NCI-H1048 (cell line): ENCODE results near the gene PRRT2.

Source experiments
- DNase-seq: peaks from one replicate; lab custom pipeline; 2025; lab: John Stamatoyannopoulos, UW

The PRRT2 gene

DNA sequence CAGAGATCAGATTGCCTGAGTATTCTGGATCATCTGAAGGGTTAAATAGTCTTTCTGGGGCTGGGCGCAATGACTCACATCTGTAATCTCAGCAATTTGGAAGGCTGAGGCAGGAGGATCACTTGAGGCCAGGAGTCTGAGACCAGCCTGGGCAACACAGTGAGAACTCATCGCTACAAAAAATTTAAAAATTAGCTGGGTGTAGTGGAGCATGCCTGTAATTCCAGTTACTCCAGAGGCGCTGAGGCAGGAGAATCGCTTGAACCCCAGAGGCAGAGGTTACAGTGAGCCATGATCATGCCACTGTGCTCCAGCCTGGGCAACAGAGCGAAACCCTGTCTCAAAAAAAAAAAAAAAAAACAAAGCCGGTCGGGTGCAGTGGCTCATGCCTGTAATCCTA, 23.9 kb downstream of the PRRT2 start:
- DNase-seq = no peak

- no peak for DNase-seq
Measured at GRCh38 chr16:29836623-29837022, 24.6 kb downstream of the PRRT2 start.

DNA sequence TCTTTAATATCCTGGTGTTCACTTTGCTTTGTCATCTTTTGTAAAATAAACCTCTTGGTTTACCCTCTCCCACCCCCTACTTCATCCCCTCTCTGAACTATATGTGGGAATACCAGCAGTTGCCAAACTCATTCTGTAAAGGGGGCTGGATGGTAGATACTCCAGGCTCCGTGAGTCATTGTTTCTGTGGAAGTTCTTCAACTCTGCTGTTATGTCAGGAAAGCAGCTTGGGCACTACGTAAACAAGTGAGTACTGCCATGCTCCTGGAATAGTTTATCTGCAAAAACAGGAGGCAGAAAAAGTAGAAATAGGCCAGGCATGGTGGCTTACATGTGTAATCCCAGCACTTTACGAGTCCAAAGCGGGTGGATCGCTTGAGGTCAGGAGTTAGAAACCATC, 25.8 kb downstream of the PRRT2 start:
- no peak for DNase-seq

- no peak for DNase-seq
Measured at GRCh38 chr16:29839822-29840221, 27.8 kb downstream of the PRRT2 start.

GRCh38 chr16:29840240-29840639, 28.2 kb downstream of the PRRT2 start:
- DNase-seq = no peak

GRCh38 chr16:29841631-29842030, 29.6 kb downstream of the PRRT2 start:
- no peak for DNase-seq

DNA sequence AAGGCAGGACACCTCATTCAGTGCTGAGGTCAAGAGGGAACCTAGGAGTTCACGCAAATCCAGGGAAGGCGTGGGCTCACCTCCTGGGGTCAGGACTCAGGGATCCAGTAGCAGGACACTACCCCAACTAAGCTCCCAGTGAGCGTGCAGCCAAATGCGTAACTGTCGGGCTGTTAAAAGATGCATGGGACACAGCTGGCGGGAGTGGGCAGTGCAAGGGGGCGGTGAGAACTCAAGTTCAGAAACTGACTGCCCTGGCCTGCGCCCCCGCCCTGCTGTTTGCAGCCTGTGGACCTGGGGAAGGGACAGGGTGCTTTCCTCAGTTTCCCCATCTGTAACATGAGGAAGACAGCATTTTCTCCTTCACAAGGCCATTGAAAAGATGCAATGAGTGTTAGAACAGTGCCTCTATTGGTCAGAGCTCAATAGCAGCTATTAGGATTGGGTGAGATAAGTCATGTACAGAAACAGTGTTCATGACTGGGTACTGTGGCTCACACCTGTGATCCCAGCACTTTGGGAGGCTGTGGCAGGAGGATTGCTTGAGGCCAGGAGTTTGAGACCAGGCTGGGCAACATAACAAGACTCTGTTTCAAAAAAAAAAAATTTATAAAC, 30.8 kb downstream of the PRRT2 start:
- no peak for DNase-seq

DNA sequence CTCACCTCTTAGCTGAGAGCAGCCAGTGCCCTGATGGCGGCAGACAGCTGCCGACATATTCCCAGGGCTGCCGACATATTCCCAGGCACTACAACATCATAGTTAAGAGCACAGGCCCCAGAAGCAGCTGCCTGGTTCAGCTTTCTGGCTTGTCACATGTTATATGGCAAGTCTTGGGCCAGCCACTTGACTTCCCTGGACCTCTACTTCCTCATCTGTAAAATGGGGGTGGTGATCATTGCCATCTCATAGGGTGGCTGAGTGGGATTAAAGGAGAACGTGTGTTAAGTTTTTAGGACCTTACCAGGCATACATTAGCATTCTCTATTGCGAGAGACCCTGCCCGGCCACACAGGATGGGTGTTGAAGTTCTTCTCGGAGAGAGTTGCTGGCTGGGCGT, 31.9 kb downstream of the PRRT2 start:
- DNase-seq = no peak

DNA sequence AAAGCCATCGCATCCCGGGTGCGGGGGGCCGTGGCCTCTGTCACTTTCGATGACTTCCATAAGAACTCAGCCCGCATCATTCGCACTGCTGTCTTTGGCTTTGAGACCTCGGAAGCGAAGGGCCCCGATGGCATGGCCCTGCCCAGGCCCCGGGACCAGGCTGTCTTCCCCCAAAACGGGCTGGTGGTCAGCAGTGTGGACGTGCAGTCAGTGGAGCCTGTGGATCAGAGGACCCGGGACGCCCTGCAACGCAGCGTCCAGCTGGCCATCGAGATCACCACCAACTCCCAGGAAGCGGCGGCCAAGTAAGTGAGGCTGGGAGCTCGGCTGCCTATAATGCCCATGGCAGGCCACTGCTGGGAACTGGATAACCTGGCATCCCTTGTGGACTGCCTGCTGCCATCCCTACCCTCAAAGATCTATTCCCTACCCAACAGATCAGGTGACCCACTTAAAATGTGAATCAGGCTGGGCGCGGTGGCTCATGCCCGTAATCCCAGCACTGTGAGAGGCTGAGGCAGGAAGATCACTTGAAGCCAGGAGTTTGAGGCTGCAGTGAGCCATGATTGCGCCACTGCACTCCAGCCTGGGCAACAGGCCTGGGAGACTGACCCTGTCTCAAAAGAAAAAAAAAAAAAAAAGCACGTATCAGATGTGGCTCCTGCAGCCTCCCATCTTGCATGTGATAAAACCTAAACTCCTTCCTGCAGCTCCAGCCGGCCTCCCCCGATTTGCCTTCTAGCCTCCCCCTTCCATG, 32.8 kb downstream of the PRRT2 start:
- DNase-seq = no peak

- DNase-seq = no peak
Measured at GRCh38 chr16:29845656-29846055, 33.7 kb downstream of the PRRT2 start.

DNA sequence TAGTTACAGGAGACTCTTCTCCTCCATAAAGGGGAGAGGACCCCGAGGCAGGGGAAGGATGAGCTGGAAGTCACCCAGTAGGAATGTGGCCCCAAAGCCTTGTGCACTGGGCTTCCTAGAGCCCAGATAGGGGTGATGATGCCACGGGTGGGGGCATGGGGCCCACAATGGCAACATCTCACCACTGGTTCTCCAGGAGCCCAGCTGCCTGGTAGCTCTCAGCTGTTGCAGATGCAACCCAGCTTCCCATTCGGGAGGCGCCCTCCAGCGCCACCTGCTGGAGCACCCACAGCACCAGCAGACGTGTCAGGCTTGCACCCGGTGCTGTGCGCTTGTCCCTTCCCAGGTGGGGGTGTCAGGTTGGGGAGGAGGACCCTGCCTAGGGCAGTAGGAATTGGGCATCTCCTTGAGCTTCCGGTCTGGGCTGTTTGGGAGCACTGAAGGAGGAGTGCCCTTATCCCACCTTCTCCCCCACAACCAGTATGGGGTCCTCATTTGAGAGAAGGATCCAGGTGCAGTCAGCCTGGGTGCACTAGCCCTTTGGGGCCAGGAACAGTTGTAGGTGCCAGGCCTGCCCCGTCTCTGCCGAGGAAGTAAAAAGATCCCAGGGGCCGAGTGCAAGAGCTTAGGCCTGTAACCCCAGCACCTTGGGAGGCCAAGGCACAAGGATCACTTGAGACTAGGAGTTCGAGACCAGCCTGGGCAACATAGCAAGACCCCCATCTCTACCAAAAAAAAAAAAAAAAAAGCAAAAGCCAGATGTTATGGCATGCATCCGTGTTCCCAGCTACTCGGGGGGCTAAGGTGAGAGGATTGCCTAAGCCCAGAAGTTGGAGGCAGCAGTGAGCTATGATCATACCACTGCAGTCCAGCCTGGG, 36.7 kb downstream of the PRRT2 start:
- no peak for DNase-seq

GRCh38 chr16:29849505-29849904, 37.5 kb downstream of the PRRT2 start:
- no peak for DNase-seq

DNA sequence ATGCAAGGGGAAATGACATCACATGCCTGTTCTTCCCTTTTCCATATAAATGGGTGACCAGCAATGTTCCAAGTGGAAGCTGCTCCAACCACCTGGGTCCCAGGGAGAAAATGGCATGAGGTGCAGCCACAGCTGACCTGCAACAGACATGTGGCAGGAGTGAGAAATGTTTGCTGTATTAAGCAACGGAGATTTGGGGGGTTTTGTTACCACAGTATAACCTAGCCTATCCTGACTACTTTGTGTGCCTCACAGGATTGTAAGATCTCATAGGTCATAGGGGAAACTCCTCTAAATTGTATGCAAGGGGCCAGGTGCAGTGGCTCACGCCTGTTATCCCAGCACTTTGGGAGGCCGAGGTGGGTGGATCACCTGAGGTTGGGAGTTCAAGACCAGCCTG, 39.0 kb downstream of the PRRT2 start:
- DNase-seq = no peak

- no peak for DNase-seq
Measured at GRCh38 chr16:29852654-29853053, 40.7 kb downstream of the PRRT2 start.

DNA sequence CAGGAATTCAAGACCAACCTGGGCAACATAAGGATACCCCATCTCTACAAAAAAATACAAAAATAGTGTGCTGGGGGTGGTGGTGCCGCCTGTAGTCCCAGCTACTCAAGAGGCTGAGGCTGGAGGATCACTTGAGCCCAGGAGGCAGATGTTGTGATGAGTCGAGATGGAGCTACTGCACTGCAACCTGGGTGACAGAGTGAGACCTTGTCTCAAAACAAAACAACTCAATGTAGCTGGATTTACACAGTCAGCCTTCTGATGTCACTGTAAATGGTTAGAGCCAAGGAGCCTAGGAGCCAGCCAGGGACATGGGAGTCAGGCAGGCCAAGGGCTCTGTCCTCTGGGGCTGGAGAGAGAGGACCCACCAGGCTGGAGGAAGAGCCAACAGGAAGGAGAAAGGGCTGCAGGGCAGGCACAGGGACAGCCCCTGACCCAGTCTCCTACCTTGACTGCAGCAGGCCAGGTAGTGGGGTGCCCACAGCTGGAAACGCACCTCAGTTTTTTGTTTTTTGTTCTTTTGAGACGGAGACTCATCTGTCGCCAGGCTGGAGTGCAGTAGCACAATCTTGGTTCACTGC, 42.6 kb downstream of the PRRT2 start:
- DNase-seq = no peak

- no peak for DNase-seq
Measured at GRCh38 chr16:29857133-29857760, 45.3 kb downstream of the PRRT2 start.

GRCh38 chr16:29858149-29858849, 46.3 kb downstream of the PRRT2 start:
- DNase-seq = no peak

GRCh38 chr16:29858974-29859373, 47.0 kb downstream of the PRRT2 start:
- DNase-seq = no peak

DNA sequence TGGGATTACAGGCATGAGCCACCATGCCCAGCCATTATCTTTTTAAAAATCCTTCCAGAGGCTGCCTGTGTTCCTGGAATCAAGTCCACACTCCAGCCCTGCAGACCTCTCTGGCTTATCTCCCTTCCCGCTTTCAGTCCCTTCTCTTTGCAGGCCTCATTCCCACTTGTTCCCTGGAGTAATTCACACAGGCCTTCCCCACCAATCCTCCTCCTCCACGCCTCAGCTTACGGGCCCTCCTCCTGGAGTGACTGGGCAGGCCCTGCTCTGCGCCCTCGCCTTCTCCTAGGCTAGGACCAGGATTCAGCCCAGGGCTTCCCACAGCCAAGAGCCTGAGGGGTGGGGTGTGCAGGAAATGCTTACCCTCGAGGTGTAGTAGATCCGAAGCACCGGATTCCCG, 48.2 kb downstream of the PRRT2 start:
- no peak for DNase-seq

DNA sequence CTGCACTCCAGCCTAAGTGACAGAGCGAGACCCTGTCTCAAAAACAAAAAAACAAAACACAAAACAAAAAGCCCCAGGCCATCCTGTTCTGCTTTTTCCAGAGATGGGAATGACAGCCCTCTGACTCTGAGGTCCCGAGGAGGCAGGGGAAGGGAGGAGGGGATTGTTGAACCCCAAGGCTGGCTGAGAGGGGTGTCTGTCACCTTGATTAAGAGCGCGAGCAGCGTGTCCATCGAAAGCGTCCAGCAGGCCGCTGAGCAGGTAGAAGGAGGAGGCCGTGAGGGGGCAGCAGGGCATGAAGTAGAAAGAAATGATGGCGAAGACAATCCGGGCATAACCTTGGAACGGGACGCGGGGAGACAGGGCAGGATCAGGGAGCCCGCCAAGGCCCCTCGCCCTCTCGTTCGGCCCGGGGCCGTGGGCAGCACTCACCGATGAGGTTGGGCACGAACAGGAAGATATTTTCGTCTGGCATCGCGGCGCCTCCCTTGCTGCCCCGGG, 50.4 kb downstream of the PRRT2 start:
- no peak for DNase-seq
